NCI-H128 (cell line): Measurements from ENCODE around the gene OPN4.

Experiments
- DNase-seq: peaks from one replicate; lab custom pipeline; 2025; ENCODE audit not compliant: unreplicated experiment; lab: John Stamatoyannopoulos, UW

OPN4 gene

GRCh38 chr10:86661161-86662025 lies 7.0 kb downstream of the OPN4 start:
- no peak for DNase-seq

- no peak for DNase-seq
Measured at GRCh38 chr10:86662186-86663045, 8.1 kb downstream of the OPN4 start.

- no peak for DNase-seq
Measured at GRCh38 chr10:86663046-86663345, 8.6 kb downstream of the OPN4 start.

GRCh38 chr10:86663576-86664339 lies 9.4 kb downstream of the OPN4 start:
- DNase-seq, result no peak

- DNase-seq, result no peak
Measured at GRCh38 chr10:86664341-86665217, 10.2 kb downstream of the OPN4 start.

GRCh38 chr10:86665218-86665607 lies 10.9 kb downstream of the OPN4 start:
- no peak for DNase-seq

GRCh38 chr10:86665868-86666267 lies 11.5 kb downstream of the OPN4 start:
- no peak for DNase-seq

GRCh38 chr10:86666538-86666937 lies 12.2 kb downstream of the OPN4 start:
- DNase-seq, result no peak

GRCh38 chr10:86667421-86668181 lies 13.3 kb downstream of the OPN4 start:
- no peak for DNase-seq

GRCh38 chr10:86668297-86669165 lies 14.2 kb downstream of the OPN4 start, which contains the start of gene LDB3:
LDB3 (plus strand) TSS chr10:86668511; CDS start chr10:86668692, 181 bp downstream.
- DNase-seq, result no peak

- DNase-seq, result no peak
Measured at GRCh38 chr10:86670290-86670811, 16.0 kb downstream of the OPN4 start.

GRCh38 chr10:86670876-86671275 lies 16.5 kb downstream of the OPN4 start:
- no peak for DNase-seq

- no peak for DNase-seq
Measured at GRCh38 chr10:86671419-86671818, 17.1 kb downstream of the OPN4 start.

- no peak for DNase-seq
Measured at GRCh38 chr10:86671985-86672710, 17.8 kb downstream of the OPN4 start.

GRCh38 chr10:86673216-86673826 lies 19.0 kb downstream of the OPN4 start:
- DNase-seq, result no peak

- no peak for DNase-seq
Measured at GRCh38 chr10:86673827-86674581, 19.7 kb downstream of the OPN4 start.

- no peak for DNase-seq
Measured at GRCh38 chr10:86674912-86675311, 20.6 kb downstream of the OPN4 start.
